Activated T-cell treated with anti-CD3 and anti-CD28 coated beads for 4 hours (primary cell): ENCODE data around the gene LPAR3.

ENCODE experiments used
- DNase-seq: peaks from one replicate; pipeline ENCODE4 v3.0.0-alpha.2; 2020

The LPAR3 gene

DNA sequence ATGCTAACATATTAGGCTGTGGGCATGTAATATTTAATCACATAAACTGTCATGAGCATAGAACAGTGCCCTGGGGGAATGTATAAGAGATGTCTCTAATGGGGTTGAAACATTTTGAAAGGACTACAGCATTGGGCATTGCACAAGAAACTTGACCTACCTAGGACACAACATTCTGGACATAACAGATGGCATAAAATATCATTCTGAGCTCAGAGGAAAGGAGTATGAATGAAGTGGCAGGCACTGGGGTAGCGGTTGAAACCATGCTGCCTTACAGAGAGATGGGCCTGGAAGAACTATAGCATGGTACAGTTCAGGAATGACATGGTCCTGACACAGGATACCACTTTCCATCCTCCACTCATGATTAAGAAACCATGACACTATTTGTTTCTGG lies 69.0 kb downstream of the LPAR3 start:
- DNase-seq, result no peak

DNA sequence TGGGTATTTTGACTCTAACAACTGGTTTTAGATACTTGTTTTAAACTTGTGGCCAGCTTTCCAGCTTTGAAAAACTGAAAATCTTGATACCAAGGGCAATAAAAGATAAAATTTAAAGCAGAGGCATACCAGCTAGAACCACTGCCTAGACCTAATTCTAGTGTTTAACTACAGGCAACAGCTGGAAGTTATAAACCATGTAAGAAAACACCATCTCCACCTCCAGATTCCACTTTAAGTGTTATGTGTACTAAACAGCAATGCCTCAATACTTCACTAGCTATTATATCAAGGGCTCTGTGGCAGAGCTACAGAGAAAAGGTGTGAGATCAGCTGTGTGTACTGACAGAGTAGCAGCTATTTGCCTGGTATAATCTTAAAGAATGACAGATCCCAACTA lies 69.5 kb downstream of the LPAR3 start:
- DNase-seq, result no peak

DNA sequence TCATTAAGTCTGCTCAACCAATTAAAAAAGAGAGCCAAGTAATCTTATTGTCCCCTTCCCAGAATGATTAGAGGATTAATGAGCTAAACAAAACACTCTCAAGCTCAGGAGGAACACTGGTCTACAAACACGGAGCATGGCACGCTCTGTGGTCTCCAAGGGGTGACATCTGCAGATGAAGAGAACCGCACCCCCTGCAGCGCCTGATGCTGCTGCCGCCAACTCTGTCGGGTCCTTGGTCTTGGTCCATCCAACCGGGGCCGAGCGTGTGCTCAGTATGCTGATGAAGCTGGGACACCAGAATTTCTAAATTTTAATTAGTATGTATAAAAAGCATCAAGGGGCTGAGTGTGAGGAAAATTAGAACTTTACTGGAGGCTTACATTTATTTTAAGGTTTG lies 82.7 kb downstream of the LPAR3 start:
- DNase-seq, result no peak

DNA sequence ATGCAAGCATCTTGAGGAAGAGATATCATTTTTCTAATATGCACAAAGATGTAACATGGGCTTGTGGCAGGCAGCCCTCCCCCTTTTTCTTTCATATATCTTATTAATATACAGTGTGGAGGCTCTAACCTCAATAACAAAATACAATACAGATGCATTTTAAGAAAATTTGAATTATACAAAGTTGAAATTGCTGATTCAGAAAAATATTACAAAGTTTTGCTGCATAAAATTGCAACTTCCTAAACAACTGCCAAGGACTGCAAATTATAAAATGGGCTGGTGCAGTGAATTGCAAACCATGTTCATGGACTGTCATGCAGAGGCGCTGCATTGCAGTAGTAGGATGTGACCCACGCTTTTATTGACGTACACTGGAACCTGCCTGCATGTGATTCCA lies 84.0 kb downstream of the LPAR3 start:
- DNase-seq, result no peak

DNA sequence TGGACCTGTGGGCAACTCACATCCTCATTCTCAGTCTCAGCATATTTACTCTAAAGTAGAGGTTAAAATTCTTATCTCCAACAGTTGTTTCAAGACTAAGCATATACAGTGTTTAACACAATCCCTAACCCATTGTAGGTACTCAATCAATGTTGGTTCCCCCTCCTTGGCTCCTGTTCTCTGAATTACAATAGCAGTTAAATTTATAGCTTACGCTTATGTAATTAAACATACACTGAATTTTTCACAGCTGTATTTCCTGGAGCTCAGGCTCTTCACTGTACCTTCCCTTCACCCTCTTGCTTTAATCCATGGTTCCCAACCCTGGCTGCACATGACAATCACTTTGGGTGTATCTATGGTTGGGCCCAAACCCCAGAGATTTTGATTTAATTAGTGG lies 89.4 kb downstream of the LPAR3 start:
- no peak for DNase-seq

DNA sequence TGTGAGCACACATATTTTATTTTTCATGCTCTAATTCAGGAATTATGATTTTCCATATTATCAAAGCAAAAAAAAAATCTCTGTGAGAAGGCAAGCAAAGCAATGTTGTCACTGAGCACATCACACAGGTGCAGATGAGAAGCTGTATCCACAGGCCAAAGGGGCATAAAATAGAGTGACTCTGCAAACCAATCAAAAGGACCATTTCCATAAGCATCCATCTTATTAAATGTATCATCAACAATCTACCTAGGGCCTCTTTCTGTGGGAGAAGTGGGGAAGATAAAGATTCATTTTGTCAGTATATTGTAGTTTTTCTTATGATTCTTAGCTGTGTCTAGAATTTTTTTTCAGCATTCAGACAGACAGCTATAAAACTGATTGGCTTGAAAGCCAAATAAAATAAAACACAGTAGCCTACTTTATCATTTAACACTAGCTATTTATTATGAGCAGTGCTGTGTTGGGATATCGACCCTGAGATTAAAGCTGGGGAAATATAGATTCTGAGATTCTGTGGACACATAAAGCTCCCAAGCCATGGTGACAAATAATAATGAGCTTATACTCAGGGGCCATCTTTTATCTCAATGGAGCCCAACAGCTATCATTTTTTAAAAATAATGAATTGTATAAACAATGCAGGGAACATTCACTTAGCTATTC lies 90.3 kb downstream of the LPAR3 start:
- no peak for DNase-seq

DNA sequence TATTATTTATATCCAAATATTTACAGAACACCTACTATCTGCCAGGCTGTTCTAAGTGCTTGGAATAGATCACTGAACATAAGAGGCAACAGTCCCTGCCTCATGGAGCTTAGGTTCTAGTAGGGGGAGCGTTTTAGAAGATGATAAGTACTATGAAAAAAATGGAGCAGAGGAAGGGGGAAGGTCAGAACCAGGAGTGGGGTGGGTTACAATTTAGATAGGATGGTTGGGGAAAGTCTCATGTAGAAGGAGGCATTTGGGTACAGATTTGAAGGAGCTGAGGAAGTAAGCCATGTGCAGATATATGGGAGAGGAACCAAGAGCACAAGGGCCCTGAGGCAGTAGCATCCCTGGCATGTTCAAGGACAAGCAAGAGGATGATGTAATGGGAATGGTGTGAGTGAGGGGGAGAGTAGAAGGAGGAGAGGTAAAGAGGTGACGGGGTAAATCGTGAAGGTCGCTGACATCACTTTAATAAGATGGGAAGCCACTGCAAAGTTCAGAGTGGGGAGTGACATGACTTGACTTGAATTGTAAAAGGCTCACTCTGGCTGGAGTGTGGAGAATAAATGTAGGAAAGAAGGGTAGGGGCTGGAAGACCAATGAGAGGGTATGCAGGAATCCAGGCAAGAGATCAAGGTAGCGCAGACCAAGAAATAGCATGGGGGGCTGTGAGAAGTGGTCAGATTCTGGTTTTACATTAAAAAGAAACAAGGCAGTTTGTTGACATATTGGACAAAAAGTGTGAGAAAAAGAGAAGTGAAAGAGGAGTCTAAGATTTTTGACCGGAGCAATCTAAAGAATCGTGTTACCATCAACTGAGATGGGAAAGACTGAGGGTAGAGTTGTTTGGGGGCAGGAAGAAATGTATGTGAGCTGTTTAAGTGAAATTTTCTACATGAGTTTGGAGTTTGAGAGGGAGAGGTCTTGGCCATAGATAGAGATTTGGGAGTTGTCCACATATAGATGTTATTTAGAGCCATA lies 92.6 kb downstream of the LPAR3 start:
- DNase-seq, result no peak

DNA sequence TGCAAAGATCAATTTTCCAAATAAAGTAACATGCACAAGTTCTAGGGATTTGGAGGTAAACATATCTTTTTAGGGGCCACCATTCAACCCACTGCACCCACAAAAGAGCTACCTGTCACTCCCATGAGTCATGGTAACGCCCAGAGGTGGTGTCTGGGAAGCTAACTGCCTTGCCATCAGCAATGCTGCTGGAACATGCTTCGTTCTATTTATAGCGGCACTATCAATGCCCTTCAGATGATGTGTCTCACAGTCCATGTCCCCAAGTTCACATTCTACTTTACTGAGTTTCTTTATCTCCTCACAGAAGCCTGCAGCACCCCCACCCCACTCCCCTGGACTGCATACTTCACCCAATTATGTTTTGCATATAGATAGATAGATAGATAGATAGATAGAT lies 95.4 kb downstream of the LPAR3 start:
- no peak for DNase-seq

DNA sequence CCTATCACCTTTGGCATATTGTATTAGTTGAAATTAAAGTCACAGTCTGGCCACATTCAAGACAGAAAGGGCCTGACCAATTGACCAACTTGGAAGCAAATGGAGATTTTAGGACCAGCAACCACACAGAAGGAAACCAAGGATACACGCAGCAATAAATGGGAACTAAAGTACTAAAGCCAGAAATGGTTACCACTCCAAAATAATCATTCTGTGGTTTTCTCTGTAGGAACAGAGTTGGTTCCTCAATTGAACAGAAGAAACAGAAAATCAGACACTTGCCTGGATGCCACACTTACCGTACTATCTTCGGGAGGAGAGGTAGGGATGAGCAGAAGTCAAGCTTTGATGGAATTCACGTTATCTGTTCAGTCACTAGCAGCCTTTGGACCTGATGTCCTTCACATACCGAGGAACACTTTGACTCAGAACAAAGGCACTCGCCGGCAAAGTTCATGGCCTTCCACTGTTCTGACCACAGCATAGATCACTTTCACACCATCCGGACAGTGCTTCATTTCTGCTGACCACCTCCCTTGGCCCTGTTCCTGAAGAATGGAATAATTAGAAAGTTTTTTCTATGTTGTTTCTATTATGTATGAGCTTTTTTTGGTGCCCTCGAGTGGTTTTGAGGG lies 96.9 kb downstream of the LPAR3 start:
- no peak for DNase-seq

DNA sequence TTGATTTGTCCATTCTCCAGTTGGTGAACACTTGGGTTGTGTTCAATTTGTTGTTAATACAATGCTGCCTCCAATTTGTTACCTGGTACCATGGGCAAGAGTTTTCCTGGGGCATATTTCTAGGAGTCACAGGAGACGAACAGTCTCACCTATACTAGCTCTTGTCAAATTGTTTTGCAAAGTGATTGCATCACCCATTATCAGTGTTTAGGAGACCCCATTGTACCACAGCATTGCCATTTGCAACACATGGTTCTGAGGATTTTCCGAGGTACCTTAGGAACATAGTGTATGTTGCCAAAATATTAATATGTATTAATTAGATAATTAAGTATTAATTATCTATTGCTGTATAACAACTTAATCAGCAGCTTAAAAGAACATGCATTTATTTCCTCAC lies 97.8 kb downstream of the LPAR3 start:
- DNase-seq, result no peak

DNA sequence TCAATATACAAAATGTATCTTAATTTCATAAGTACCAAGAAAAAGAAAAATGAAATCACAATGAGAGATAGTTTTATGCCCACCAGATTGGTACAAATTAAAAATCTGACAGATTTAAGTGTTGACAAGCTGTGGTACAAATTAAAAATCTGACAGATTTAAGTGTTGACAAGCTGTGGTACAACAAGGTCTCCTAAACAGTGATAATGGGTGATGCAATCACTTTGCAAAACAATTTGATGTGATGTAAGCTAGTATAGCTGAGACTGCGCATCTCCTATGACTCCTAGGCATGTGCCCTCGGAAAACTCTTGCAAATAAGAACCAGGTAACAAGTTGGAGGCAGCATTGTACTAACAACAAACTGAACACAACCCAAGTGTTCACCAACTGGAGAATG lies 100.6 kb downstream of the LPAR3 start:
- DNase-seq, result no peak

DNA sequence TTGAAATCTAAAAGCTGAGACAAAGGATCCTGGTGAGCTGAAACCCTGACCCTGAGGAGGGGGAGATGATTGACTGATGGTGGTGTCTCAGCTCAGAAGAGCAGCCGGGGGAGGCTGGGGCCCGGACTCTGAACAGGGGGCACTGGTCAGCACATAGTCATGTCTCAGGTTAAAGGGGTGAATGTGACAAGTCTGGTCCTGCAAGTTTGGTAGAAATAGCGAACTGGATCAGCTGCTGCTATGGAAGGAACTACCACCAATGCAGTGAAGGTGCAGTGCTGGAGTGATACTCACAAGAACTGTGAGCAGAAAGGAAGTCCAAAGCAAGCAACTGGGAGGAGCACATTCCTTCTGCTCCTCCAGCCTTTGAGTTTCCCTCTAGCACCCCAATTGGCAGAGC lies 104.0 kb downstream of the LPAR3 start:
- no peak for DNase-seq

DNA sequence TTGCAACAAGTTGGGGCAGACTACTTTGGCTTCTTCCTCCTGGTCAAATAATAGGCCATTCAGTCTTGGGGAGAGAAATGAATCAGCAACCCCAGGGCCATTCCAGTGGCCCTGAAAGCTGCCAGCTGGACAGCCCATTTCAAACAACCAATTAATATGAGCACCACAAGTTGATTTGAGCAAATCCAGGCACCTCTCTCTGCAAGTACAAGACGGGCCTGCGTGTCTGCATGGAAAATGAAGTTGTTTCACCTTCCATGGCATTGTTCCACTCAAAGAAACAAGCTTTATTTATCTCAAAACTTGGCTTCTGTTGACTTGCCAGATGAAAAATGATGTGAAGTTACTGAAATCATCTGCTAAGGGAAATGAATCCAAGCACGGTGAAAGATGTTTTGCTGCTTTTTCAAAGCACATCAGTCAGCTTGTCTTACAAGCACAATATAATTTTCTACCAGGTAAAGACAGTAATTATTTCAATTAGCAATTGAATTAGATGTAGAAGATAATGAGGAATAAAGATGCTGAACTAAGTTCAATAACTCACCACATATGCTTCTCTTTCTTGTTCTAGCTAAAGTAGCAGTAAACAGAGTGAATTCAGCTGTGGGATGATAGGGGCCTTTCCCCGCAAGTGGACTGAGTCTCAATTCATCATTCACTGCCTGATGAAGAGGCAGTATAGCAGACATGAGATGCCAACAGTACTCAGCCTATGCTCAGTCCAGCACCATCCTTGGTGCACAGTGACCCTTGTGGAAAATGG lies 107.6 kb downstream of the LPAR3 start:
- no peak for DNase-seq

DNA sequence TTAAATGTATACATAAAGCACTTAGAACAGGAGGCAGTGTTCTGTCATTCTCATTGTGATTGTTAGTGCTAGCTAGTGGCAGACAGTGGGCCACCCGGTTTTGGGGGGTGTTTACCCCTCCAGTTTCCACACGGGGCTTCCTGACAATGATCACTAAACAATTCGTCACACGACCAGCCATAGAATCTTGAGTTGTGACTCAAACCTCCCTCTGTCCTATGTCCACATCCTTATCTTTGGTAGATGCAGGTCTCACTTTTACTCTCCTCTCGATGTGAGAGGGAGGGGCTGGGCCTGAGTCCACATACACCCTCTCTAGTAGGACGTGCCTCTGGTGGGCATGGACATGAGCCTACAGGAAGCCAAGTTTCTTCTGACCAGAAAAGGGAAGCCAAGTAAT lies 110.1 kb downstream of the LPAR3 start:
- no peak for DNase-seq

DNA sequence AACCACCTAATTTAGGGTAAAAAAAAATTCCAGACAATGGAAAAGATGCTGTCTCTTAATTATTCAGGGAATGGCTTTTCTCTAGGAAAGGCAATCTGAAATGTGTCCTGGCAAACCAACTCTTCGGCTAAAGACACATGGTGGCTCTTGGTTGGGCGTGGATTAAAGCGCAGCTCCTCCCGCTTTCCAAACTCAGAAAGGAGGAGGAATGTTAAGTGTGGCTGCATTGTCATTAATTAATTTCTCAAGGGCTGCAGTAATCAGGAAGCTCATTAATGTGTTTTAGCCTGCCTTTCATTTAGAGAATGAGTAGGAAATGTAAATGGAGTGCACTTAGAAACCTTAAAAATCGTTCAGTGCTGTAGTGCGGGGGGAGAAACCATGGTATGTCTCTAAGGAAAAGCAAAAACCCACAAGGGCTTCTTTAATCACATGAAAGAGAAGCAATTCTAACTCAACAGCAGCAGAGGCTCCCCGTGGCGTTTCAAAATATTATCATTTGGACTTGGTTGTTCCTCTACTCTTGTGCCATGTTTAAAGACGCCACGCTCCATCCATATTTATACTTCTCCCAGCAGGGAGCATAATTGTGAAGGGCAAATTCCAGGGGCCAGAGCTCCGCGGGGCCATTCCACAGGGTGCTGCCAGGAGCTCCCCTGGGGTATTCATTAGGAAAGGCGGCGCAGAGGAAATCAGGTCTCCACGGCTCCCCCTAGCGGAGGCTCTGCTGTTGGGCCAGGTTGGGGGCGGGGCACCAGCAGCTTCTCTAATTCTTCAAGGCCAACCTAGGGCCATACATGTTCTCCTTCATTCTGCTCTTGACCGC lies 110.8 kb downstream of the LPAR3 start:
- peak; percentile 69 for DNase-seq

DNA sequence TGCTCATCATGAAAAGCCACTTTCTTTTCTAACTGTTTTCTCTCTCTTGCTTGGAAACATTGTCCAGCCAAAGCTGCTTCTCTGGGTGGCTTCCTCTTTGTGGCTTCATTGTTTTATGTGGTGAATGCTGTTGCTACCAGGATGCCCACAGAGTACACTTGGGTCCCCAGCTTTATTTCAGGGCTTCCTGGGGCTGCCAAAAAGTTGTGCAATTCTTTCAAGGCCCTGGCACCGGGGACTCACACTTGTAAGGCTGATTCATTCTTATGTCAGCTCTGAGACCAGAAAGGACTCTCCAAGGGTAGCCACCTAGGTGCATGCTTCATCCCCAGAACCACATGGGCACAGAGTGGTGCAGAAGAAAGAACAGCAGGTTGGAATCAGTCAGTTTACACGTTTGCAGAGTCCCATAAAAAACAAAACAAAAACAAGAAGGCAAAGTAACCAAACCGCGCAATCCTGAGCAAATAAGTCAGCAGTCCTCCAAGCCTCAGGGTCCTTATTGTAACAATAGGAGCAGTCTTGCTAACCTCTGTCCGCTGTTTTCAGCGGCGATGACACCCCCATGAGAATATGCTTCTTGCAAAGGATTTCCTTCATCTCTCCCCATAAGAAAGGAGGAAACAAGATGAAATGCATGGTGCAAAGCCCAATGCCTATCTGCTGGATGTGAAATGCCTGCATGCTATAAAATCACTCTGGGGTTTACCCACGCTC lies 112.8 kb downstream of the LPAR3 start:
- no peak for DNase-seq

DNA sequence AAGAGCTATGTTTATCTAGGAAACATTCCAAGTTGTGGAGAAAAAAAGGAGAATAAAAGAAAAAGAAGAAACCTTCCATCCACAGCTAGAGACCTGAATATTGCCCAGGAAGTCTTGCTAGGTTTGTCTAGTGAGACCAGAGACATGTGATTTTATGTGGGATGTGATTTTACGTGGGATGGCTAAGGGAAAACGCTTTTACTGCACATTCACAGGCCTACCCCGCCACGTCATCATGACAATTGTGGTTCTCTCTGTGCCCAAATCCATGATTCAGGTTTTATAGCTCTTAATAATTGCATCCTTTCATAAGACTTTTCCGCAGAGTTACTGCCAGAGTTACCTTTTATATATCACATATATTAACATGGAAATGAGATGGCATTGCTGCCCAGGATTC lies 116.4 kb downstream of the LPAR3 start:
- no peak for DNase-seq

DNA sequence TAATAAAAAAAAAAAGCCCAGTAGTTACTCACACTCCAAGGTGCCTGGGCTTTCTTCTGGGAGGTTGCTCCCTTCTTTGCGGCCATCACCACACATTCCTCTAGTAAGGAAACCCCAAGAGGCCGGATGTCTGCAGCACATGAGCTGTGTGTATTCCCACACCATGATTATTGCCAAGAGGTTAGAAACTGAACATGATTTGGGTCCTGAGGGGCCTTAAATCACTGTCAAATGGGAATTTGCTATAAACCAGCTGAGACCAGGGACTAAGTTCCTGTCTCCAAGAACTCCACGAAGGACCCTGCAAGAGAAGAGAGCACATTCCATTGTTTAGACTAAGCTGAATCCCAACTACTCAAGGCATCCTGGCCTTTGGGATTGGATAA lies 117.5 kb downstream of the LPAR3 start:
- DNase-seq, result no peak

DNA sequence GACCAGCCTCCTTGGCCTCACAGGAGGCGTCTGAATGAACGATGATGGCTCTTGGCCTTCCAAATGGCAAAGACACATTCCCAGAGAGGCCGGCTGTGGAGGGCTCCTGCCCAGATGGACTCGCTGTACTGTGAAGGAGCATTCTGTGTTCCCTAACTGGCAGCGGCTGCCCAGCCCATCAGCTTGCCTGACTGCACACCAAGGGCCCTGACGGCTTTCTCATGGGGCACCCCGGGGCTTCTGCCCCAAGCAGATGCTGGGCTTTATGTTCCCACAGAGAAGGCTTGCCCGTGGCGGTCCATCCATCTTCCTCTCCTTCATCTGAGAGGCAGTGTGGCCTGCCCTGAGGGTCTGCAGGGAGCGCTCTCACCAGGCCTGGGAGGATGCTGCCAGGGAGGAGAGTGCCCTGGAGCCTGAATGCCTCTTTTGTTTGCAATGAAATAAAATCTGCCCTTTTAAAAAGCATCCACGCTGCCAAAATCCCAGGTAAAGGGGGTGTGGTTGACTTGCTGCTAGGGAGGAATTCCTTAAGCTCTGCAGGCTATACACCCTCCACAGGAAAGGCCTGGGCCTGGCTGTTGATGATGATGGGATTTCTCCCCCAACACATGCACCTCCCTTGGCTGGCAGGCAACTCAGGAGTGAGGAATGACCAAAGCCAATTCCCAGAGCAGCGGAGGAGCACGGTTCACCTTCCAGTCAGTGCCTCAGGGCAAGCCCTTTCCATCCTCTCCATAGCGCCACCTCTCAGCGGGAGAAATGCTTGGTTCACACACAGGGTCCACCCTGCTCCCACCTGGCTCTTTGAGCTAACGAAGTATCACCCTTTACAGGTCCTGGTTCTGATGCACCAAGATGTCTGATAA lies 118.1 kb downstream of the LPAR3 start:
- DNase-seq, result no peak

DNA sequence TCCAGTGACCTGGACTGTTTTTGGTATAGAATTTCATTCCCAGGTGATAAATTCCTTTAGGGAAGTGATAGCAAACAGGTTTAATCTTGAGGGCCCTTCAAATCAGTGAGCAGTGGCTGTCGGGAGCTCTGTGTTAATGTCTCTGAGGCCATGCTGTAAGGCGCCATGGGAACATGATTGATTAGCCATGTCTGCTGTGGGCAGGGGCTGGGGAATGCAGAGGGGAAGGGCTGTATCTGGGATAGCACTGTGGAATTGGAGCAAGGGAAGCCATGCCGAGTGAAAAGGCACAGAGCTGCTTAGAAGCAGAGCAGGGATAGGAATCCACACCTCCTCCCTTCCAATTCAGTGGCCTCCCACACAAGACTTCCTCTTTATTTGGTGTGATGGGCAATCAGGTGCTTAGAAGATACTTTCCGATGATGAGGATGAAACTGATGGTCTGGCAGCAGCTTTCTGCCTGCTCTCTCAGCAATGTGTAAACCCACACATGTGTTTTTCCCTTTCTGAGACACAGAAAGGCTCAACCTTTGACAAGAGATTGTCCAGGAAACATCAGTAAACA lies 119.0 kb downstream of the LPAR3 start:
- no peak for DNase-seq
